GM12878 (cell line): ENCODE results near the gene ISCU. TPM values are rescaled to one million over a fixed set of nuclear protein-coding genes. Genes with fewer than 3 reads are reported as not detected.
A peak's percentile ranks its signal among the peaks of the same experiment; 100 is the strongest.

Experiments used
- ATAC-seq: fragments of 200-7000 bp; cut with Tn5 transposase; 3 replicates; pipeline ENCODE4 v1.9.1; 2020; ENCODE audit warnings: mild to moderate bottlenecking, moderate library complexity
- Bru-seq: library from RNA; stranded (reverse); fragments of 400-500 nt; gene quantifications from one replicate; lab custom pipeline; 2021; lab: Mats Ljungman, UMichigan
- BruChase-seq, 2 experiments: library from RNA; stranded (reverse); fragments of 400-500 nt; gene quantifications; one replicate each; lab custom pipeline; 2021; lab: Mats Ljungman, UMichigan
- BruUV-seq: library from RNA; stranded (reverse); fragments of 400-500 nt; replicated peaks from 2 replicates; lab custom pipeline; 2021; lab: Mats Ljungman, UMichigan
- CTCF ChIA-PET: fragments of 300-600 bp; sonication (Branson Sonifier 250); formaldehyde crosslinking; extraction: SDS; loops from one replicate; lab custom pipeline; 2021; ENCODE audit warnings: inconsistent platforms; lab: Yijun Ruan, JAX
- POLR2A ChIA-PET: fragments of 350-600 bp; formaldehyde crosslinking; extraction: SDS; loops from one replicate; lab custom pipeline; 2021; ENCODE audit warnings: inconsistent platforms; lab: Charles Lee
- RAD21 ChIA-PET: fragments of 300-600 bp; sonication (Branson Sonifier 250); formaldehyde crosslinking; loops from one replicate; lab custom pipeline; 2023; ENCODE audit warnings: antibody characterized with exemption; ENCODE audit not compliant: unreplicated experiment; lab: Charles Lee
- SMC1A ChIA-PET: fragments of 300-600 bp; sonication (Branson Sonifier 250); formaldehyde crosslinking; loops from one replicate; lab custom pipeline; 2023; ENCODE audit not compliant: unreplicated experiment, uncharacterized antibody; lab: Charles Lee
- DNase-seq: peaks from one replicate; pipeline ENCODE4 v3.0.0-alpha.2; 2011; ENCODE audit warnings: low read depth, low spot score
- FAIRE-seq: peaks from 3 replicates; lab custom pipeline; 2011; peaks lifted over from hg19 to GRCh38; lab: Jason Lieb, UNC
- H2AFZ ChIP-seq: 2 replicates; pipeline ENCODE4 v1.6.0; 2011; ENCODE audit warnings: low read depth, low read length, control low read depth; ENCODE audit not compliant: control insufficient read depth
- H3K27ac ChIP-seq: 2 replicates; pipeline ENCODE4 v1.5.1; 2011; ENCODE audit warnings: control low read depth; ENCODE audit not compliant: control insufficient read depth, insufficient read depth
- H3K27me3 ChIP-seq, 2 experiments: replicated peaks in 1 of 2; 2 replicates each; pipeline versions ENCODE4 v1.6.0 to v1.6.1; 2011; ENCODE audit warnings: low read length in 1 of 2; ENCODE audit not compliant: control insufficient read depth in 2 of 2, insufficient read depth in 2 of 2
- H3K36me3 ChIP-seq, 2 experiments: 2 replicates each; pipeline ENCODE4 v1.5.1; 2011; ENCODE audit warnings: low read length in 1 of 2; ENCODE audit not compliant: control insufficient read depth in 2 of 2, insufficient read depth in 2 of 2
- H3K4me1 ChIP-seq: 2 replicates; pipeline ENCODE4 v1.6.1; 2011; ENCODE audit warnings: mild to moderate bottlenecking, low read length, moderate library complexity, mixed read lengths; ENCODE audit not compliant: control insufficient read depth, insufficient read depth
- H3K4me2 ChIP-seq: 2 replicates; pipeline ENCODE4 v1.6.0; 2011; ENCODE audit warnings: control low read depth; ENCODE audit not compliant: control insufficient read depth, insufficient read depth
- H3K4me3 ChIP-seq: fragments of 200-600 bp; sonication (generic); 2 replicates; pipeline ENCODE4 v1.5.1; 2016
- H3K79me2 ChIP-seq: 2 replicates; pipeline ENCODE4 v1.6.0; 2011; ENCODE audit warnings: low read length; ENCODE audit not compliant: control insufficient read depth, insufficient read depth
- H3K9ac ChIP-seq: 2 replicates; pipeline ENCODE4 v1.8.0; 2011; ENCODE audit warnings: low read length, control low read depth, mixed read lengths; ENCODE audit not compliant: control insufficient read depth, insufficient read depth
- H3K9me3 ChIP-seq: replicated peaks from 3 replicates; pipeline ENCODE4 v1.5.1; 2011; ENCODE audit warnings: mild to moderate bottlenecking, low read length; ENCODE audit not compliant: control insufficient read depth, insufficient read depth
- H4K20me1 ChIP-seq: 2 replicates; pipeline ENCODE4 v1.6.0; 2011; ENCODE audit not compliant: control insufficient read depth, insufficient read depth
- ATF7 ChIP-seq: fragments of 450-650 bp; IDR thresholded peaks from 2 replicates; pipeline ENCODE4 v1.6.1; 2016; ENCODE audit warnings: low read depth, mild to moderate bottlenecking
- CREM ChIP-seq: IDR thresholded peaks from 2 replicates; pipeline ENCODE4 v1.6.1; 2014; ENCODE audit warnings: antibody characterized with exemption, low read depth
- CUX1 ChIP-seq: IDR thresholded peaks from 2 replicates; pipeline ENCODE4 v1.6.1; 2012; ENCODE audit warnings: improper control_type of control experiment, low read depth, low read length; ENCODE audit not compliant: insufficient replicate concordance
- FOXM1 ChIP-seq: IDR thresholded peaks from 2 replicates; pipeline ENCODE4 v1.6.1; 2012; ENCODE audit warnings: low read depth, mild to moderate bottlenecking, inconsistent platforms, low read length, moderate library complexity
- MAX ChIP-seq: IDR thresholded peaks from 2 replicates; pipeline ENCODE4 v1.6.1; 2012; ENCODE audit warnings: low read depth, low read length, improper control_type of control experiment
- POLR2A ChIP-seq: IDR thresholded peaks from 2 replicates; pipeline ENCODE4 v1.6.1; 2011; ENCODE audit warnings: low read depth, mild to moderate bottlenecking, low read length
- ZBTB33 ChIP-seq: fragments of 450-650 bp; IDR thresholded peaks from 2 replicates; pipeline ENCODE4 v1.6.1; 2017; ENCODE audit warnings: mild to moderate bottlenecking
- ZNF207 ChIP-seq: fragments of 450-650 bp; IDR thresholded peaks from 2 replicates; pipeline ENCODE4 v1.6.1; 2014; ENCODE audit warnings: antibody characterized with exemption, mild to moderate bottlenecking, borderline replicate concordance
- ZNF384 ChIP-seq: IDR thresholded peaks from 2 replicates; pipeline ENCODE4 v1.6.1; 2012; ENCODE audit warnings: low read depth, mild to moderate bottlenecking, low read length, improper control_type of control experiment, borderline replicate concordance
- WGBS: methylation state at CpG from one replicate; pipeline ENCODE4 v1.1.6; 2016; ENCODE audit warnings: low lambda C conversion rate; ENCODE audit not compliant: insufficient replicate concordance, insufficient coverage; ENCODE audit errors: missing lambda C conversion rate; 5-methylcytosine and 5-hydroxymethylcytosine counted together
- in situ Hi-C: fragments of 300-500 bp; cut with MboI; formaldehyde crosslinking; loops from 9 replicates; pipeline ENCODE4 v1.14.3; 2018; ENCODE audit warnings: mixed read lengths
- intact Hi-C: fragments of 100-400 bp; cut with micrococcal nuclease; formaldehyde crosslinking; loops from one replicate; pipeline ENCODE4 v1.14.2; 2022; ENCODE audit not compliant: unreplicated experiment
- long read RNA-seq, 2 experiments: library from polyadenylated mRNA; unstranded; transcript quantifications; one replicate each; pipeline ENCODE4 v2.0.0, GENCODE V29; 2019 to 2020
- polyA minus RNA-seq, 3 experiments: library from RNA; depleted of rRNA, polyadenylated mRNA; stranded (reverse); fragments of >200 nt; gene quantifications; 2 replicates each; pipeline ENCODE4 v1.2.3, GENCODE V29; 2011
- polyA plus RNA-seq, 11 experiments: library from polyadenylated mRNA; depleted of rRNA in 4 of 11; unstranded in 6 of 11; stranded (reverse) in 5 of 11; fragments of >200 nt; fragmentation: Nextera tagmentation in 4 of 11; fragmentation: Illumina TruSeq in 1 of 11; extraction: Ambion mirVana in 4 of 11; extraction: Trizol in 1 of 11; gene quantifications; 1 replicate in 1 of 11; 2 replicates in 10 of 11; pipeline versions ENCODE4 v1.2.1 to v1.2.3, GENCODE V29; 2011 to 2016; ENCODE audit warnings: inconsistent platforms in 2 of 11, missing spikeins in 2 of 11, low read depth in 1 of 11
- total RNA-seq, 4 experiments: library from RNA; depleted of rRNA in 3 of 4; stranded (reverse); fragments of >200 nt in 3 of 4; fragmentation: Illumina TruSeq in 1 of 4; extraction: Trizol in 1 of 4; gene quantifications; 2 replicates each; pipeline versions ENCODE4 v1.2.1 to v1.2.3, GENCODE V29; 2013 to 2021

ISCU gene
- total RNA-seq (2013; cell fraction: nucleolus; rRNA removed), result 104 and 106 TPM in 2 replicates
- total RNA-seq (2014; rRNA removed), result 177 and 189 TPM in 2 replicates
- total RNA-seq (2014; rRNA removed; fragmentation: Illumina TruSeq; extraction: Trizol), result 109 and 113 TPM in 2 replicates
- 102 and 108 TPM in 2 replicates for total RNA-seq (2021)
- 160 TPM for polyA plus RNA-seq (2011; ENCODE audit: low read depth)
- 247 and 284 TPM in 2 replicates for polyA plus RNA-seq (2011; rRNA removed)
- polyA plus RNA-seq (2011; cell fraction: cytosol; rRNA removed), result 166 and 191 TPM in 2 replicates
- polyA plus RNA-seq (2011; cell fraction: nucleus; rRNA removed), result 213 and 333 TPM in 2 replicates
- 148 and 150 TPM in 2 replicates for polyA plus RNA-seq (2012)
- polyA plus RNA-seq (2014; fragmentation: Illumina TruSeq; extraction: Trizol), result 122 and 127 TPM in 2 replicates
- 10 to 100 TPM; 32.8 to 66.1 TPM for polyA plus RNA-seq (2014; fragmentation: Nextera tagmentation; extraction: Ambion mirVana)
- polyA plus RNA-seq (2014; rRNA removed), result 132 and 135 TPM in 2 replicates
- polyA plus RNA-seq (2016; fragmentation: Nextera tagmentation; extraction: Ambion mirVana), result 100 to 1,000 TPM; 248 to 260 TPM
- polyA minus RNA-seq (2011; rRNA and poly(A)+ RNA removed), result 128 and 131 TPM in 2 replicates
- polyA minus RNA-seq (2011; cell fraction: cytosol; rRNA and poly(A)+ RNA removed), result 38.4 and 44.5 TPM in 2 replicates
- 87.0 and 88.1 TPM in 2 replicates for polyA minus RNA-seq (2011; cell fraction: nucleus; rRNA and poly(A)+ RNA removed)
- percentile 99 among the genes with signal in this experiment for Bru-seq, nascent RNA
- BruChase-seq, experiment 1, labeled RNA remaining after a 6-hour chase, result percentile 98 among the genes with signal in this experiment
- BruChase-seq, experiment 2, labeled RNA remaining after a 2-hour chase, result percentile 98 among the genes with signal in this experiment
- long read RNA-seq, experiment 1, transcript ISCU-201 (5 exons, 994 nt), result major isoform, 137 of 154 reads
- long read RNA-seq, experiment 1, partial matches to known transcripts, result 7 of 154 reads
- long read RNA-seq, experiment 1, other reads (novel, unspliced or antisense), result 5 of 154 reads
- long read RNA-seq, experiment 2, transcript ISCU-202 (6 exons, 1,069 nt), result minor isoform, 19 of 702 reads
- long read RNA-seq, experiment 2, transcript ISCU-201 (5 exons, 994 nt), result major isoform, 630 of 702 reads
- long read RNA-seq, experiment 2, partial matches to known transcripts, result 19 of 702 reads
- long read RNA-seq, experiment 2, other reads (novel, unspliced or antisense), result 27 of 702 reads

GRCh38 chr12:108562348-108563135, at the start of gene ISCU:
Gene ISCU (plus strand): TSS chr12:108562596. CDS start chr12:108562623, 27 bp downstream.
- peak within 1 kb of the TSS; percentile 72 for H2AFZ ChIP-seq
- CTCF ChIA-PET, result interaction anchor here (0.6 to 21.5 kb wide), 13 partner anchors 9 to 531 kb away, joined by 3 to 866 read pairs (median 5); partner anchors contain the start of gene SELPLG
- peak within 1 kb of the TSS; percentile 92 for H3K4me2 ChIP-seq
- DNase-seq, result peak; percentile 90
- WGBS, result under 1% methylated on average over 69 of the region's 72 CpGs
- no peaks in the 10 kb centered on the region; the same call in 1 of the 2 replicates for H4K20me1 ChIP-seq
- H3K27ac ChIP-seq, result peak within 1 kb of the TSS; percentile 100
- no peaks in the 10 kb centered on the region for H3K9me3 ChIP-seq
- FAIRE-seq, result peak; percentile 7
- H3K9ac ChIP-seq, result peak within 1 kb of the TSS; percentile 99
- peaks cover 80% of the 10 kb centered on the region for H3K79me2 ChIP-seq
- RAD21 ChIA-PET, result interaction anchor here (0.6 to 23.0 kb wide), 12 partner anchors 8 to 388 kb away, joined by 3 to 633 read pairs (median 4); partner anchors contain the start of gene SELPLG
- ATAC-seq, result peak; percentile 66
- in situ Hi-C loops, result loop anchor here (5.0 kb wide), 1 partner anchor 390 kb away; no protein-coding TSS in a partner anchor
- POLR2A ChIA-PET, result interaction anchor here (0.6 to 12.2 kb wide), 15 partner anchors 10 to 129 kb away, joined by 3 to 211 read pairs (median 4); no protein-coding TSS in a partner anchor
- peaks cover 42% of the 10 kb centered on the region for H3K4me1 ChIP-seq
- H3K27me3 ChIP-seq, result no peaks in the 10 kb centered on the region
- SMC1A ChIA-PET, result interaction anchor here (0.6 to 26.5 kb wide), 7 partner anchors 10 to 252 kb away, joined by 3 to 718 read pairs (median 9); partner anchors contain the start of gene SELPLG
- peaks cover 6 to 31% of the 10 kb centered on the region in 2 experiments for H3K36me3 ChIP-seq
- peak within 1 kb of the TSS; percentile 89 for H3K4me3 ChIP-seq
- intact Hi-C loops, result loop anchor here (1.0 to 5.0 kb wide), 7 partner anchors 22 to 390 kb away; partner anchors contain the start of gene CORO1C
- no TSS peak for BruUV-seq
- peak; percentile 61 for TF ChIP-seq MAX
- TF ChIP-seq POLR2A, result peak; percentile 94
- peak; percentile 97 for TF ChIP-seq CREM
- TF ChIP-seq ZNF207, result no peak
- no peak for TF ChIP-seq ZNF384
- no peak for TF ChIP-seq CUX1
- TF ChIP-seq ATF7, result peak; percentile 88
- TF ChIP-seq FOXM1, result no peak
- TF ChIP-seq ZBTB33, result no peak
